ENCODE measurements around the gene CHRND.
"Not testable (repeated sequence)": the region's sequence is repeated elsewhere in the genome, so short reads cannot be mapped to it uniquely, and the experiment has no call there.

The CHRND gene

GRCh38 chr2:232530626-232531260, 4.8 kb downstream of the CHRND start:
- Histone ChIP-seq H3K4me1 (peaks cover 79% of the 10 kb centered on the region), H3K36me3 (no peaks in the 10 kb centered on the region), H3K9ac (no peak overlapping the region), H3K27ac (no peak overlapping the region), H3K9me3 (no peaks in the 10 kb centered on the region), H3K4me2 (peak overlapping the region; percentile 89), H4K20me1 (no peaks in the 10 kb centered on the region), H3K4me3 (no peak overlapping the region), H3K27me3 (no peaks in the 10 kb centered on the region)
- TF ChIP-seq Cebpa-rat (IDR thresholded peaks at IDR 0.05) = no peak

DNA sequence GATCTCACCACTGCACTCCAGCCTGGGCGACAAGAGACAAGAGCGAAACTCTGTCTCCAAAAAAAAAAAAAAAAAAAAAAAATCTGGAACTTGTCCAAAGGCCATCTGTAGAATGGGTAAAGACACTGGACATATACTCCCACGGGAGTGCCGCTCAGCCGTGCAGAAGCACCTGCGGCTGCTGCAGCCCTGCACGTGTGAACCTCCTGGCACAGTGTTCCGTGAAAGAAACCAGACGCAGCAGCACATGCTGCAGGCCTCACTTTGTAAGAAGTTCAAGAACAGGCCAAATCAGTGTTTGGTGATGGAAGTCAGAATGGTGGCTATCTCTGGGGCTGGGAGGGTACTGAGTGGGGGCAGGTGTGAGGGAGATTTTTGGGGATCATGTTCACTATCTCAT, 6.5 kb downstream of the CHRND start:
- Histone ChIP-seq H3K4me2 (peak overlapping the region; percentile 89), H3K27me3 (no peaks in the 10 kb centered on the region), H3K36me3 (no peaks in the 10 kb centered on the region), H3K4me3 (no peak overlapping the region), H3K4me1 (peaks cover 75% of the 10 kb centered on the region), H3K9me3 (peaks cover 8% of the 10 kb centered on the region), H3K27ac (peak overlapping the region; percentile 22; the same call in 1 of the 2 replicates), H4K20me1 (no peaks in the 10 kb centered on the region), H3K9ac (no peak overlapping the region)
- no peak for TF ChIP-seq Cebpa-rat (IDR thresholded peaks at IDR 0.05)

DNA sequence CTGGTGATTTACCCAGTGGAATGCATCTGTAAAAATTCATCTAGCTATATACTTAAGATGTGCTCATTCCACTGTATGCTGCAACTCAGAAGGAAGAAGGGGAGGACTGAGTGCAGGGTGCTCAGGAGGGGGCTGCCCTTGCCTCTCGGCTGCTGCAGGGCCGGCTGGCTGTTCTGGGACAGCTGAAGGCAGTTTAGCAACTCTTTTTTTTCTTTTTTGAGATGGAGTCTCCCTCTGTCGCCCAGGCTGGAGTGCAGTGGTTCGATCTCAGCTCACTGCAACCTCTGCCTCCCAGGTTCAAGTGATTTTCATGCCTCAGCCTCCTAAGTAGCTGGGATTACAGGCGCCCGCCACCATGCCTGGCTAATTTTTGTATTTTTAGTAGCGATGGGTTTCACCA, 6.9 kb downstream of the CHRND start:
- Histone ChIP-seq H3K4me2 (peak overlapping the region; percentile 89), H3K4me1 (peaks cover 72% of the 10 kb centered on the region), H3K27ac (peak overlapping the region; percentile 22; the same call in 1 of the 2 replicates)
- not testable (repeated sequence) for H3K36me3 ChIP-seq, H4K20me1 ChIP-seq, H3K27me3 ChIP-seq, H3K4me3 ChIP-seq, H3K9ac ChIP-seq, H3K9me3 ChIP-seq

DNA sequence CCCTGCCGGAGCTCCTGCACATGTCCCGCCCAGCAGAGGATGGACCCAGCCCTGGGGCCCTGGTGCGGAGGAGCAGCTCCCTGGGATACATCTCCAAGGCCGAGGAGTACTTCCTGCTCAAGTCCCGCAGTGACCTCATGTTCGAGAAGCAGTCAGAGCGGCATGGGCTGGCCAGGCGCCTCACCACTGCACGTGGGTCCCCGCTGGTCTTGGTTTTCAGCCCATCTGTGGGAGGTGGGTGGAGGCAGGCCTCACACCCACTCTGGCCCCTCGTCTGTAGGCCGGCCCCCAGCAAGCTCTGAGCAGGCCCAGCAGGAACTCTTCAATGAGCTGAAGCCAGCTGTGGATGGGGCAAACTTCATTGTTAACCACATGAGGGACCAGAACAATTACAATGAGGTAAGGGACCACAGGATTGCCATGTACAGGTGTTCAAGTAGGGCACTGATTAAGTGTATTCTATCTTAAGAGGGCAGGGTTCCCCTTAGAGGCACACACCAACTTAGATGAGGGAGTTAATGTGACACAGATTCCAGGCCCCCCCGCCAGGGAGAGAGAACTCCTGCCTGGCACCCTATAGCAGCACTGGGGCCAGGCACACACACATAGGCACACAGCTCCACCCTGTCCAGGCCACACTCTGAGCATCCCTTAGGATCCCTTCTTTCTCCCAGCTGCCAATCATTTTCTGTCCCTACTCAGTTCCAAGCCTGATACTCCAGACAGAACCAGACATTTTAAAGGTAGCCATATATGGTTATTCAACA, 8.2 kb downstream of the CHRND start:
- Histone ChIP-seq H3K9me3 (peaks cover 8% of the 10 kb centered on the region), H4K20me1 (no peaks in the 10 kb centered on the region)

GRCh38 chr2:232534940-232535651, 9.1 kb downstream of the CHRND start:
- H3K9me3 ChIP-seq = peaks cover 8% of the 10 kb centered on the region
- H3K4me3 ChIP-seq = no peak overlapping the region
- H3K27ac ChIP-seq = peak overlapping the region; percentile 28; the same call in 1 of the 2 replicates
- TF ChIP-seq Cebpa-rat (IDR thresholded peaks at IDR 0.05) = no peak
- no peaks in the 10 kb centered on the region for H3K36me3 ChIP-seq
- no peaks in the 10 kb centered on the region for H4K20me1 ChIP-seq
- H3K27me3 ChIP-seq = no peaks in the 10 kb centered on the region
- H3K4me2 ChIP-seq = peak overlapping the region; percentile 36
- no peak overlapping the region for H3K9ac ChIP-seq
- peaks cover 66% of the 10 kb centered on the region for H3K4me1 ChIP-seq

More for the DNA sequence above, 8.2 kb downstream of the CHRND start:
- TF ChIP-seq Cebpa-rat (IDR thresholded peaks at IDR 0.05) = no peak
- Histone ChIP-seq H3K27ac (peak overlapping the region; percentile 28; the same call in 1 of the 2 replicates), H3K9ac (no peak overlapping the region), H3K36me3 (no peaks in the 10 kb centered on the region), H3K27me3 (no peaks in the 10 kb centered on the region), H3K4me2 (0 out of 2 replicates have a peak overlapping the region, but pooled peaks have one; percentile 21), H3K4me3 (no peak overlapping the region), H3K4me1 (peaks cover 68% of the 10 kb centered on the region)

DNA sequence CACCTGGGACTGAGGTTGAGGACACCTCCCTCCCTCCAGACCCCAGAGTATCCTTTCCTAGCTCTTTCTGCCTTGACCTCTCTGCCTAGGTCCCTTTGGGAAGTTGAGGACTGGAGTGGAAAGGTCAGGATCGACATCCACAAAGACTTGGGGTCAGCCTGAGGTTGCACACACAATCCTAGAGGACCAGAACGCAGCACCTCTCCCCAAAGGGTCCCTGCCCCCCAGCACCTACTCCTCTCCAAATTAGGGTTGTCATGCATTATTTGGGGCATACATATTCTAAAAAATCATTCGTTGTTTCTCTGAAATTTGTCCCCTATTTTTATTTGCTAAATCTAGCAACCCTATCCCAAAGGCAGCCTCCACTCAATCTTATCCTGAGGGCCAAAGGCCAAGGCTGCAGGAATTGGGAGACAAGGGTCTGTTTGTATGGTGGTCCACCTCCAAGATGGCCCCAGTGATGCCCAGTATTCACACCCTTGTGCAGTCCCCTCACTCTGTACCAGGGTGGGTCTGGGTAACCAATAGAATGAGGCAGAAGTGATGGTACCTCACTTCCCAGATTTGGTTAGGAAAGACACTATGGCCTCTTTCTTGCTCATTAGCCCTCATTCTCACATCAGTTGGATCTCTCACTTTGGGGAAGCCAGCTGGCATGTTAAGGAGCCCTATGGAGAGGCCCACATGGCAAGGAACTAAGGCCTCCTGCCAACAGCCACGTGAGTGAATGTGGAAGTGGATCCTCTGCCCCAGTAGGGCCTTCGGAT, 10.0 kb downstream of the CHRND start:
- peaks cover 8% of the 10 kb centered on the region for H3K9me3 ChIP-seq
- no peaks in the 10 kb centered on the region for H3K27me3 ChIP-seq
- no peak overlapping the region for H3K4me3 ChIP-seq
- no peaks in the 10 kb centered on the region for H4K20me1 ChIP-seq
- peaks cover 57% of the 10 kb centered on the region for H3K4me1 ChIP-seq
- H3K36me3 ChIP-seq = no peaks in the 10 kb centered on the region
- no peak overlapping the region for H3K9ac ChIP-seq
- no peak overlapping the region for H3K27ac ChIP-seq
- no peak for TF ChIP-seq Cebpa-rat (IDR thresholded peaks at IDR 0.05)
- H3K4me2 ChIP-seq = no peak overlapping the region

GRCh38 chr2:232537079-232537478, 11.1 kb downstream of the CHRND start:
- no peak overlapping the region for H3K27ac ChIP-seq
- H3K4me3 ChIP-seq = no peak overlapping the region
- peaks cover 8% of the 10 kb centered on the region for H3K9me3 ChIP-seq
- no peaks in the 10 kb centered on the region for H3K27me3 ChIP-seq
- H4K20me1 ChIP-seq = no peaks in the 10 kb centered on the region
- H3K4me2 ChIP-seq = no peak overlapping the region
- H3K9ac ChIP-seq = no peak overlapping the region
- no peak for TF ChIP-seq Cebpa-rat (IDR thresholded peaks at IDR 0.05)
- peaks cover 56% of the 10 kb centered on the region for H3K4me1 ChIP-seq
- no peaks in the 10 kb centered on the region for H3K36me3 ChIP-seq

DNA sequence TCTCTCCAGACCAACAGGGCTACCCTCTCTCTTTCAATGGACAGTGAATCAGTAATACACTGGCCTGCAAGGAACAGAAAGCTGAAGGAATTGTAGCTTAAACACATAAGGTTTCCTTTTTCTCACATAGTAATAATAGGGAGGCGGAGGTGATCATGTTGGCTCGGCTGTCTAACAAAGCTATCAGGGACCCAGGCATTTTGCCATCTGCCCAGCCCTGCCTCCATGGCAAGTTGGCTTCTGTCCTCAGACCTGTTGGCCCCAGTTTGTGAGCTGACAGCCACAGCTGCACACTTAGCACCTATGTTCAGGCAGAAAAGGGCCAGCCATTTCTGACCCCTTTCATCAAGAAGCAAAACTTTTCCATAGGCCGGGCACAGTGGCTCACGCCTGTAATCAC, 11.5 kb downstream of the CHRND start:
- Histone ChIP-seq H4K20me1 (peaks cover 2% of the 10 kb centered on the region), H3K9ac (no peak overlapping the region), H3K4me2 (no peak overlapping the region), H3K36me3 (no peaks in the 10 kb centered on the region), H3K4me1 (peaks cover 52% of the 10 kb centered on the region), H3K27me3 (no peaks in the 10 kb centered on the region), H3K9me3 (peaks cover 8% of the 10 kb centered on the region), H3K27ac (no peak overlapping the region), H3K4me3 (no peak overlapping the region)
- no peak for TF ChIP-seq Cebpa-rat (IDR thresholded peaks at IDR 0.05)

DNA sequence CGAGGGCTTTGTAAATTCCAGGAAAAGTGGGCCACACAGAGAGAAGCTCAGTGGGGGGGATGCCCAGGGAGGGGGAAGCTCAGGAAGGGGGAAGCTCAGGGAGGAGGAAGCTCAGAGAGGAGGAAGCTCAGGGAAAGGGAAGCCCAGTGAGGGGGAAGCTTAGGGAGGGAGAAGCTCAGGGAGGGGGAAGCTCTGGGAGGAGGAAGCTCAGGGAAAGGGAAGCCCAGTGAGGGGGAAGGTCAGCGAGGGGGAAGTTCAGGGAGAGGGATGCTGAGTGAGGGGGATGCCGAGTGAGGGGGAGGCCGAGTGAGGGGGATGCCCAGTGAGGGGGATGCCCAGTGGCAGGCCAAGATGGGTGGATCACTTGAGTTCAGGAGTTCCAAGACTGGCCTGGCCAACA, 12.7 kb downstream of the CHRND start:
- Histone ChIP-seq H3K4me3 (no peak overlapping the region), H3K36me3 (peaks cover 10% of the 10 kb centered on the region; the same call in 1 of the 2 replicates), H3K27ac (no peak overlapping the region), H3K4me2 (peak overlapping the region; percentile 37; the same call in 1 of the 2 replicates), H3K9me3 (peaks cover 8% of the 10 kb centered on the region), H3K4me1 (peaks cover 40% of the 10 kb centered on the region), H4K20me1 (peaks cover 14% of the 10 kb centered on the region), H3K27me3 (no peaks in the 10 kb centered on the region), H3K9ac (no peak overlapping the region)
- no peak for TF ChIP-seq Cebpa-rat (IDR thresholded peaks at IDR 0.05)
